Measurements from ENCODE around the gene C4A.
"Not testable (repeated sequence)": the region's sequence is repeated elsewhere in the genome, so short reads cannot be mapped to it uniquely, and the experiment has no call there.

DNA sequence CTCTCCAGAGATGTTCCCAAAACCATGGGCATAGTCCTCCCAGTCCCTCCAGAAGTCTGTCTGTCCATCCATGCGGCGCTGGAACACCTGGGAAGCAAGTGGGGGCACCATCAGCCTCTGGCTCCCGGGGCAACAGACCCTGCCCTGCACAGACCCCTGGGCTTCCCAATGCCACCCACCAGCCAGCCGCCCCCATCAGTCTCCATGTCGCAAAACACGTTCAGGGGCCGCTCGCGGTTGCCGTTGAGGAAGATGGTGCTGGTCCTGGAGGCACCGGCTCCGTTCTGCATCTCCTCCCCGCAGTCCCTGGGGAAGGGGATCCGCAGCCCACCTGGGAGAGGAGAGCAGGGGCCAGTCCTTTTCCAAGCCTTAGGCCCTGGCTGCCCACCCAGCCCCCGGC, 60.4 kb downstream of the C4A start:
- TF ChIP-seq, protein P1, sequence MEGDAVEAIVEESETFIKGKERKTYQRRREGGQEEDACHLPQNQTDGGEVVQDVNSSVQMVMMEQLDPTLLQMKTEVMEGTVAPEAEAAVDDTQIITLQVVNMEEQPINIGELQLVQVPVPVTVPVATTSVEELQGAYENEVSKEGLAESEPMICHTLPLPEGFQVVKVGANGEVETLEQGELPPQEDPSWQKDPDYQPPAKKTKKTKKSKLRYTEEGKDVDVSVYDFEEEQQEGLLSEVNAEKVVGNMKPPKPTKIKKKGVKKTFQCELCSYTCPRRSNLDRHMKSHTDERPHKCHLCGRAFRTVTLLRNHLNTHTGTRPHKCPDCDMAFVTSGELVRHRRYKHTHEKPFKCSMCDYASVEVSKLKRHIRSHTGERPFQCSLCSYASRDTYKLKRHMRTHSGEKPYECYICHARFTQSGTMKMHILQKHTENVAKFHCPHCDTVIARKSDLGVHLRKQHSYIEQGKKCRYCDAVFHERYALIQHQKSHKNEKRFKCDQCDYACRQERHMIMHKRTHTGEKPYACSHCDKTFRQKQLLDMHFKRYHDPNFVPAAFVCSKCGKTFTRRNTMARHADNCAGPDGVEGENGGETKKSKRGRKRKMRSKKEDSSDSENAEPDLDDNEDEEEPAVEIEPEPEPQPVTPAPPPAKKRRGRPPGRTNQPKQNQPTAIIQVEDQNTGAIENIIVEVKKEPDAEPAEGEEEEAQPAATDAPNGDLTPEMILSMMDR (IDR thresholded peaks at IDR 0.05), result not testable (repeated sequence)
- not testable (repeated sequence) for TF ChIP-seq POLR2AphosphoS5 (IDR thresholded peaks at IDR 0.05); POLR2A (IDR thresholded peaks at IDR 0.05); EP300 (IDR thresholded peaks at IDR 0.05; ENCODE audit: low read depth)

Measured in transverse colon (tissue), 4 donors.